ENCODE measurements around the gene EIF2S2.

EIF2S2 gene

GRCh38 chr20:34040300-34040995 lies 71.6 kb downstream of the EIF2S2 start:
- no peak for DNase-seq (ENCODE audit: low spot score in 2 of 2)
- 0 out of 2 replicates have a peak, but pooled peaks cover 5% of the 10 kb centered on the region for H3K4me1 ChIP-seq

More at GRCh38 chr20:34040300-34040995, 71.6 kb downstream of the EIF2S2 start:
- Histone ChIP-seq H3K4me3 (no peak overlapping the region), H3K27me3 (ENCODE audit: low read depth) (no peaks in the 10 kb centered on the region), H3K9me3 (no peaks in the 10 kb centered on the region), H3K36me3 (replicated peaks) (no peaks in the 10 kb centered on the region; the same call in 1 of the 2 replicates)
- in situ Hi-C loops (cut with MboI; ENCODE audit: low sequenced_read_pairs): no loop called here

Measured in HAP-1 (cell line).